ENCODE measurements around the gene TBC1D16.

DNA sequence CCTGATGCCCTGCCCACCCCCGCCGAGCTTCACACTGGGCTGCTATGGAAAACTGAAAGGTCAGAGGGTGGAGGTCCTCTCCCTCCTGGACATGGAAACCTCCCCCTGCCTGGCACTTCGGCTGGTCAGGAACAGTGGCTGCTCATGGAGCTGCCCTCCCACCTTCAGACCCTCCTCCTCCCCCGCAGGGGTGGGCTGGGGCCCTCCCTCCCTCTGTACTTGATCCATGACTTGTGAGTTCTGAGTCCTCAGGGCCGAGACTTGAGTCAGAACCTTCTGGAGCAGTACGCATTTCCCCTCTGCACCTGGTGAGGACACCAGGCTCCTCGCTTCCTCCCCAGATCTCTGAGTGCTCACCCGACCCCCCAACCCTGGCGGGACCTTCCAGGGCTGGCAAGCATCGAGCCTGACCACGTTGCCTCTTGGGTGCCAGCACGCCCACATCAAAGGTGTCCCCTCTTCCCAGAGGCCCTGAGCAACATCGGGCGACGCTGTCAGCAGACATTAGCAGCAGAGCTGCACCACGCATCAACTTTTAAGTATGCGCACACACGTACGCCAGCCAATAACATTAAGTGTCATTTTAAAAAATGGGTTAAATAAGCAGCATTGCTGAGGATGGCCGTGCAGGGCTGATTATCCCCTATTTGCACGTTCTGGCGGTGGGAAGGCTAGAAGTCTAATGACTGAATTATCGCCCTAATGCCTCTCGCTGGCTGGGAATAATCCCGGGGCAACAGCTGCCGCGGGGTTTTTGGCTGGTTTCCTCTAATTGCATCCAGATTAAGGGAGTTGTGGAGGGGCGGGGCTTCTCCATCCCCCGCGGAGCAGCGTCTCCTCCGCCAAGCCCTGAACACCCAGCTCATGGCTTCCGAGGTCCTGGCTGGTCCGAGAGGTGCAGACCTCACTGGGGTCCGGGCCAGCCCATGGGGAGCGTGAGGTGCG lies 98.0 kb downstream of the TBC1D16 start:
- TF ChIP-seq CTCF (IDR thresholded peaks at IDR 0.05 in 4 of 5, conservative IDR thresholded peaks at IDR 0.05 in 1 of 5) (no peak), POLR2A (IDR thresholded peaks at IDR 0.05) (no peak)

Measured in gastrocnemius medialis (tissue), 4 donors.